A549 (cell line): ENCODE data around the gene CATSPERB.

Experiments
- CTCF ChIP-seq: fragments of >200 bp; sonication (Bioruptor Twin); formaldehyde crosslinking; IDR thresholded peaks from 3 replicates; pipeline ENCODE4 v1.5.1; 2016
- JUN ChIP-seq, 2 experiments: fragments of >200 bp; sonication (Bioruptor Twin); formaldehyde crosslinking; IDR thresholded peaks; 2 replicates in 1 of 2; 3 replicates in 1 of 2; pipeline ENCODE4 v1.6.1; 2016 to 2017
- KDM1A ChIP-seq: fragments of 200-600 bp; sonication (generic); IDR thresholded peaks from 2 replicates; pipeline ENCODE4 v1.6.1; 2016; ENCODE audit warnings: low read depth, mild to moderate bottlenecking

GRCh38 chr14:91548108-91548507, 183.8 kb downstream of the CATSPERB start:
- TF ChIP-seq JUN (IDR thresholded peaks at IDR 0.05) (no peak), KDM1A (no peak), CTCF (no peak)
